GM12878 (cell line): Measurements from ENCODE around the gene TOGARAM1. TPM values are rescaled to one million over a fixed set of nuclear protein-coding genes. Genes with fewer than 3 reads are reported as not detected.

Source experiments
- IKZF1 ChIP-seq: fragments of 450-650 bp; conservative IDR thresholded peaks from 2 replicates; pipeline ENCODE4 v1.6.1; 2017; ENCODE audit warnings: antibody characterized with exemption, mild to moderate bottlenecking
- STAT3 ChIP-seq: IDR thresholded peaks from 2 replicates; pipeline ENCODE4 v1.6.1; 2011; ENCODE audit warnings: low read depth, low read length, improper control_type of control experiment
- YBX1 ChIP-seq: fragments of 450-650 bp; IDR thresholded peaks from 2 replicates; pipeline ENCODE4 v1.6.1; 2016; ENCODE audit warnings: antibody characterized with exemption
- ZBED1 ChIP-seq: IDR thresholded peaks from 2 replicates; pipeline ENCODE4 v1.6.1; 2016; ENCODE audit warnings: borderline replicate concordance
- polyA plus RNA-seq, 11 experiments: library from polyadenylated mRNA; depleted of rRNA in 4 of 11; unstranded in 6 of 11; stranded (reverse) in 5 of 11; fragments of >200 nt; fragmentation: Nextera tagmentation in 4 of 11; fragmentation: Illumina TruSeq in 1 of 11; extraction: Ambion mirVana in 4 of 11; extraction: Trizol in 1 of 11; gene quantifications; 1 replicate in 1 of 11; 2 replicates in 10 of 11; pipeline versions ENCODE4 v1.2.1 to v1.2.3, GENCODE V29; 2011 to 2016; ENCODE audit warnings: inconsistent platforms in 2 of 11, missing spikeins in 2 of 11, low read depth in 1 of 11
- total RNA-seq, 4 experiments: library from RNA; depleted of rRNA in 3 of 4; stranded (reverse); fragments of >200 nt in 3 of 4; fragmentation: Illumina TruSeq in 1 of 4; extraction: Trizol in 1 of 4; gene quantifications; 2 replicates each; pipeline versions ENCODE4 v1.2.1 to v1.2.3, GENCODE V29; 2013 to 2021
- TF ChIP-seq, protein P1 (sequence below): fragments of 450-650 bp; IDR thresholded peaks from 2 replicates; pipeline ENCODE4 v1.6.1; 2016; ENCODE audit warnings: mild to moderate bottlenecking
- TF ChIP-seq, protein P2 (sequence below): fragments of 450-650 bp; IDR thresholded peaks from 2 replicates; pipeline ENCODE4 v1.6.1; 2017; ENCODE audit warnings: low read depth, mild to moderate bottlenecking, moderate library complexity
- TF ChIP-seq, protein P3 (sequence below): IDR thresholded peaks from 2 replicates; pipeline ENCODE4 v1.6.1; 2011; ENCODE audit warnings: low read depth, low read length, improper control_type of control experiment, borderline replicate concordance
- TF ChIP-seq, protein P4 (sequence below): fragments of 150-350 bp; IDR thresholded peaks from 2 replicates; pipeline ENCODE4 v1.6.1; 2016; ENCODE audit warnings: low read depth, low read length

Gene TOGARAM1
- total and polyA plus RNA-seq, 10 of the 15 experiments (the other 5 are each of a cell fraction or from before 2014, with no cell fraction given): 2.1 to 14.4 (median 7.2) TPM

DNA sequence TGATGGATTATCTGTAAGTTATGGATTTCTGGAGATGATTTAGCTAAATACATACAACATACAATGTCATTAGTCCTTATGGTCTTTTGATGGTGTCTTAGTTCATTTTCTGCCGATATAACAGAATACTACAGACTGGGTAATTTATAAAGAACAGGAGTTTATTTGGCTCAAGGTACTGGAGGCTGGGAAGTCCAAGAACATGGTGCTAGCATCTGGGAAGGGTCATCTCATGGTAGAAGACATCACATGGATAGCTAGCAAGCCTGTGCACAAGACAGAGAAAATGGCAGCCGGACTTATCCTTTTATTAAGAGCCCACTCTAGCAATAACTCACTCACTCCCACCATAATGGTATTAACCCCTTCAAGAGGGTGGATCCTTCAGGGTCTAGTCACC lies 24.4 kb upstream of the TOGARAM1 start (continued):
- TF ChIP-seq, protein P1, sequence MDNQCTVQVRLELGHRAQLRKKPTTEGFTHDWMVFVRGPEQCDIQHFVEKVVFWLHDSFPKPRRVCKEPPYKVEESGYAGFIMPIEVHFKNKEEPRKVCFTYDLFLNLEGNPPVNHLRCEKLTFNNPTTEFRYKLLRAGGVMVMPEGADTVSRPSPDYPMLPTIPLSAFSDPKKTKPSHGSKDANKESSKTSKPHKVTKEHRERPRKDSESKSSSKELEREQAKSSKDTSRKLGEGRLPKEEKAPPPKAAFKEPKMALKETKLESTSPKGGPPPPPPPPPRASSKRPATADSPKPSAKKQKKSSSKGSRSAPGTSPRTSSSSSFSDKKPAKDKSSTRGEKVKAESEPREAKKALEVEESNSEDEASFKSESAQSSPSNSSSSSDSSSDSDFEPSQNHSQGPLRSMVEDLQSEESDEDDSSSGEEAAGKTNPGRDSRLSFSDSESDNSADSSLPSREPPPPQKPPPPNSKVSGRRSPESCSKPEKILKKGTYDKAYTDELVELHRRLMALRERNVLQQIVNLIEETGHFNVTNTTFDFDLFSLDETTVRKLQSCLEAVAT: no peak
- TF ChIP-seq, protein P2, sequence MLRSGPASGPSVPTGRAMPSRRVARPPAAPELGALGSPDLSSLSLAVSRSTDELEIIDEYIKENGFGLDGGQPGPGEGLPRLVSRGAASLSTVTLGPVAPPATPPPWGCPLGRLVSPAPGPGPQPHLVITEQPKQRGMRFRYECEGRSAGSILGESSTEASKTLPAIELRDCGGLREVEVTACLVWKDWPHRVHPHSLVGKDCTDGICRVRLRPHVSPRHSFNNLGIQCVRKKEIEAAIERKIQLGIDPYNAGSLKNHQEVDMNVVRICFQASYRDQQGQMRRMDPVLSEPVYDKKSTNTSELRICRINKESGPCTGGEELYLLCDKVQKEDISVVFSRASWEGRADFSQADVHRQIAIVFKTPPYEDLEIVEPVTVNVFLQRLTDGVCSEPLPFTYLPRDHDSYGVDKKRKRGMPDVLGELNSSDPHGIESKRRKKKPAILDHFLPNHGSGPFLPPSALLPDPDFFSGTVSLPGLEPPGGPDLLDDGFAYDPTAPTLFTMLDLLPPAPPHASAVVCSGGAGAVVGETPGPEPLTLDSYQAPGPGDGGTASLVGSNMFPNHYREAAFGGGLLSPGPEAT: no peak
- TF ChIP-seq IKZF1 (no peak), YBX1 (no peak), STAT3 (no peak), ZBED1 (no peak)
- TF ChIP-seq, protein P3, sequence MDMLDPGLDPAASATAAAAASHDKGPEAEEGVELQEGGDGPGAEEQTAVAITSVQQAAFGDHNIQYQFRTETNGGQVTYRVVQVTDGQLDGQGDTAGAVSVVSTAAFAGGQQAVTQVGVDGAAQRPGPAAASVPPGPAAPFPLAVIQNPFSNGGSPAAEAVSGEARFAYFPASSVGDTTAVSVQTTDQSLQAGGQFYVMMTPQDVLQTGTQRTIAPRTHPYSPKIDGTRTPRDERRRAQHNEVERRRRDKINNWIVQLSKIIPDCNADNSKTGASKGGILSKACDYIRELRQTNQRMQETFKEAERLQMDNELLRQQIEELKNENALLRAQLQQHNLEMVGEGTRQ: no peak
- TF ChIP-seq, protein P4, sequence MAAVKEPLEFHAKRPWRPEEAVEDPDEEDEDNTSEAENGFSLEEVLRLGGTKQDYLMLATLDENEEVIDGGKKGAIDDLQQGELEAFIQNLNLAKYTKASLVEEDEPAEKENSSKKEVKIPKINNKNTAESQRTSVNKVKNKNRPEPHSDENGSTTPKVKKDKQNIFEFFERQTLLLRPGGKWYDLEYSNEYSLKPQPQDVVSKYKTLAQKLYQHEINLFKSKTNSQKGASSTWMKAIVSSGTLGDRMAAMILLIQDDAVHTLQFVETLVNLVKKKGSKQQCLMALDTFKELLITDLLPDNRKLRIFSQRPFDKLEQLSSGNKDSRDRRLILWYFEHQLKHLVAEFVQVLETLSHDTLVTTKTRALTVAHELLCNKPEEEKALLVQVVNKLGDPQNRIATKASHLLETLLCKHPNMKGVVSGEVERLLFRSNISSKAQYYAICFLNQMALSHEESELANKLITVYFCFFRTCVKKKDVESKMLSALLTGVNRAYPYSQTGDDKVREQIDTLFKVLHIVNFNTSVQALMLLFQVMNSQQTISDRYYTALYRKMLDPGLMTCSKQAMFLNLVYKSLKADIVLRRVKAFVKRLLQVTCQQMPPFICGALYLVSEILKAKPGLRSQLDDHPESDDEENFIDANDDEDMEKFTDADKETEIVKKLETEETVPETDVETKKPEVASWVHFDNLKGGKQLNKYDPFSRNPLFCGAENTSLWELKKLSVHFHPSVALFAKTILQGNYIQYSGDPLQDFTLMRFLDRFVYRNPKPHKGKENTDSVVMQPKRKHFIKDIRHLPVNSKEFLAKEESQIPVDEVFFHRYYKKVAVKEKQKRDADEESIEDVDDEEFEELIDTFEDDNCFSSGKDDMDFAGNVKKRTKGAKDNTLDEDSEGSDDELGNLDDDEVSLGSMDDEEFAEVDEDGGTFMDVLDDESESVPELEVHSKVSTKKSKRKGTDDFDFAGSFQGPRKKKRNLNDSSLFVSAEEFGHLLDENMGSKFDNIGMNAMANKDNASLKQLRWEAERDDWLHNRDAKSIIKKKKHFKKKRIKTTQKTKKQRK: no peak
